ENCODE measurements around the gene BCL10.
"Not testable (repeated sequence)": the region's sequence is repeated elsewhere in the genome, so short reads cannot be mapped to it uniquely, and the experiment has no call there.

BCL10 gene

GRCh38 chr1:85264150-85264549, 12.3 kb downstream of the BCL10 start:
- peak; percentile 11 for DNase-seq

GRCh38 chr1:85262985-85263384, 13.4 kb downstream of the BCL10 start:
- DNase-seq, result peak; percentile 29

- DNase-seq, result peak; percentile 69
Measured at GRCh38 chr1:85259912-85260274, 16.5 kb downstream of the BCL10 start.

- DNase-seq, result peak; percentile 98
Measured at GRCh38 chr1:85259118-85259911, 17.1 kb downstream of the BCL10 start, which contains the start of gene C1orf52. TSS of gene C1orf52 (minus strand) at chr1:85259662. CDS start at chr1:85259633, 29 bp downstream.

GRCh38 chr1:85258536-85259117, 17.8 kb downstream of the BCL10 start:
- no peak for DNase-seq

GRCh38 chr1:85249042-85249441, 27.4 kb downstream of the BCL10 start:
- not testable (repeated sequence) for DNase-seq

GRCh38 chr1:85245891-85246290, 30.5 kb downstream of the BCL10 start:
- DNase-seq, result no peak

- no peak for DNase-seq
Measured at GRCh38 chr1:85245456-85245855, 31.0 kb downstream of the BCL10 start.

GRCh38 chr1:85244271-85245061, 32.0 kb downstream of the BCL10 start:
- DNase-seq, result no peak

GRCh38 chr1:85243372-85243771, 33.1 kb downstream of the BCL10 start:
- no peak for DNase-seq

- no peak for DNase-seq
Measured at GRCh38 chr1:85240643-85241042, 35.8 kb downstream of the BCL10 start.

- peak; percentile 75 for DNase-seq
Measured at GRCh38 chr1:85240174-85240601, 36.2 kb downstream of the BCL10 start.

GRCh38 chr1:85237613-85238012, 38.8 kb downstream of the BCL10 start:
- no peak for DNase-seq

GRCh38 chr1:85230305-85230977, 46.0 kb downstream of the BCL10 start:
- DNase-seq, result peak; percentile 87

- DNase-seq, result peak; percentile 93
Measured at GRCh38 chr1:85229574-85230097, 46.8 kb downstream of the BCL10 start.

- DNase-seq, result no peak
Measured at GRCh38 chr1:85228972-85229371, 47.5 kb downstream of the BCL10 start.

GRCh38 chr1:85225624-85226380, 50.6 kb downstream of the BCL10 start:
- peak; percentile 58 for DNase-seq

- peak; percentile 98 for DNase-seq
Measured at GRCh38 chr1:85224734-85225623, 51.5 kb downstream of the BCL10 start.

GRCh38 chr1:85224295-85224694, 52.1 kb downstream of the BCL10 start:
- DNase-seq, result peak; percentile 31

GRCh38 chr1:85223334-85223733, 53.1 kb downstream of the BCL10 start:
- DNase-seq, result no peak

GRCh38 chr1:85220756-85221201, 55.7 kb downstream of the BCL10 start:
- no peak for DNase-seq
